Adrenal gland (tissue), 12 donors: Measurements from ENCODE around the gene AVP. TPM values are rescaled to one million over a fixed set of nuclear protein-coding genes. Genes with fewer than 3 reads are reported as not detected.

ENCODE experiments used
- DNase-seq, 7 donors: peaks; one replicate each; pipeline ENCODE4 v3.0.0-alpha.2; 2019 to 2020
- H3K27ac ChIP-seq, 5 donors: fragments of 200-600 bp; sonication (generic) in 4 of 5; 1 replicate in 3 of 5; 2 replicates in 2 of 5; pipeline versions ENCODE4 v1.5.1 to v1.8.0; 2016 to 2020; ENCODE audit warnings: mild to moderate bottlenecking in 1 of 5
- H3K27me3 ChIP-seq: fragments of 200-600 bp; 2 replicates; pipeline ENCODE4 v1.8.0; 2021
- H3K36me3 ChIP-seq, 2 donors: fragments of 200-600 bp; replicated peaks in 1 of 2; 1 replicate in 1 of 2; 2 replicates in 1 of 2; pipeline versions ENCODE4 v1.5.1 to v1.8.0; 2018 to 2022
- H3K4me1 ChIP-seq, 2 donors: fragments of 200-600 bp; replicated peaks in 1 of 2; 1 replicate in 1 of 2; 2 replicates in 1 of 2; pipeline versions ENCODE4 v1.5.1 to v1.8.0; 2018 to 2021
- H3K4me3 ChIP-seq, 4 donors: fragments of 200-600 bp; sonication (generic) in 3 of 4; one replicate each; pipeline ENCODE4 v1.5.1; 2016 to 2018
- H3K9me3 ChIP-seq, 3 donors: fragments of 200-600 bp; sonication (generic) in 1 of 3; replicated peaks in 1 of 3; 1 replicate in 2 of 3; 2 replicates in 1 of 3; pipeline versions ENCODE4 v1.5.1 to v1.8.0; 2016 to 2021
- CTCF ChIP-seq, 6 experiments: fragments of 450-650 bp in 4 of 6; fragments of 200-600 bp in 2 of 6; sonication (generic) in 1 of 6; IDR thresholded peaks; 1 replicate in 5 of 6; 2 replicates in 1 of 6; pipeline versions ENCODE4 v1.5.1 to v1.8.0; 2016 to 2021; ENCODE audit warnings: antibody characterized with exemption in 6 of 6, mild to moderate bottlenecking in 2 of 6, moderate library complexity in 1 of 6
- POLR2A ChIP-seq, 2 donors: fragments of 450-650 bp; IDR thresholded peaks; one replicate each; pipeline ENCODE4 v1.6.1; 2017; ENCODE audit warnings: antibody characterized with exemption in 2 of 2, mild to moderate bottlenecking in 2 of 2, moderate library complexity in 1 of 2
- WGBS, 4 donors: extraction: QIAGEN DNeasy Blood & Tissue Kit in 2 of 4; methylation state at CpG; one replicate each; pipeline versions ENCODE4 v1.1.5 to v1.1.7; 2013 to 2017; 5-methylcytosine and 5-hydroxymethylcytosine counted together
- intact Hi-C, 2 donors: fragments of 100-400 bp; cut with DNase I; formaldehyde crosslinking; loops; one replicate each; pipeline versions ENCODE4 v1.14.1 to v1.15.0; 2022 to 2023
- polyA plus RNA-seq, 3 donors: library from polyadenylated mRNA; stranded (reverse); fragments of 200-250 nt in 2 of 3; fragments of 350-450 nt in 1 of 3; fragmentation: Illumina TruSeq in 1 of 3; extraction: RNeasy Lipid Tissue Mini Kit (QIAGEN cat#74804) in 1 of 3; gene quantifications; one replicate each; pipeline ENCODE4 v1.2.3, GENCODE V29; 2013 to 2014
- total RNA-seq, 9 donors: library from RNA; depleted of rRNA in 4 of 9; stranded (reverse); fragments of >200 nt in 4 of 9; fragments of 120-200 nt in 1 of 9; fragmentation: NEBNext Ultra II Directional in 1 of 9; extraction: Animal tissue kit (Norgen Biotek cat#: 25700) in 1 of 9; gene quantifications; one replicate each; pipeline versions ENCODE4 v1.1.0 to v1.2.4, GENCODE V29; 2013 to 2023
- donor health status: healthy with polysubstance abuse.
- donor health status: Bipolar disorder and iron deficiency.
- donor health status: DM: yes; HTN: yes; CAD: no.
- donor health status: DM: no; HTN: no; CAD: no.
- donor health status: DM: no; HTN: no; CAD: no.
- donor health status: DM: yes; HTN: yes; CAD: no.

Gene AVP
- total and polyA plus RNA-seq, 12 donors, result 0.27 to 0.75 (median 0.64) TPM; not detected in 8

DNA sequence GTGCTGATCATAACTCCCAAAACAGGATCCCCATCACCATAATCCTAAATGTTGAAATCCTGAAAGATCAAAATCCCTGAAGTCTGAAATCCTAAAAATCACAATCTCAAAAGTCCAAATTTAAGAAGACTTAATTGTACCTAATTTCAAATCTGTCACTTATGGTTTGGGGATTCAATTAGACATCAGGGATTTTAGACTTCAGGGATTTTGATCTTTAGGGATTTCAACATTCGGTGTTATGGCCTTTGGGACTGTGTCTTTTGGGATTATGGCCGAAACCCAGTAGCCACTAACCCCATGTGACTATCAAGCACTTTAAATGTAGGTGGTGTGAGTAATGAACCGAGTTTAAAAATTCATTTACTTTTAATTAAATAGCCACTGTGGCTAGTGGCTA, 21.7 kb upstream of the AVP start:
- TF ChIP-seq POLR2A (IDR thresholded peaks at IDR 0.05) (no peak), CTCF (IDR thresholded peaks at IDR 0.05) (no peak)
- peaks cover 0 to 8% of the 10 kb centered on the region in 2 donors for H3K36me3 ChIP-seq
- WGBS, 4 donors, result 92 to 99% (median 94%) methylated on average over 3 of the region's 3 CpGs
- no peaks in the 10 kb centered on the region for H3K9me3 ChIP-seq
- peaks cover 0 to 15% of the 10 kb centered on the region in 2 donors for H3K4me1 ChIP-seq
- H3K27me3 ChIP-seq, result no peaks in the 10 kb centered on the region
- no peak overlapping the region for H3K27ac ChIP-seq
- intact Hi-C loops, result no loop called here
- no peak overlapping the region for H3K4me3 ChIP-seq
- no peak for DNase-seq

GRCh38 chr20:3105256-3106137, 21.0 kb upstream of the AVP start:
- intact Hi-C loops, result no loop called here
- 95 to 97% (median 97%) methylated on average over 16 to 18 of the region's 18 CpGs for WGBS, 4 donors
- H3K9me3 ChIP-seq, result no peaks in the 10 kb centered on the region
- no peaks in the 10 kb centered on the region for H3K27me3 ChIP-seq
- no peak overlapping the region for H3K27ac ChIP-seq
- no peak for DNase-seq
- H3K4me1 ChIP-seq, result peaks cover 0 to 15% of the 10 kb centered on the region in 2 donors
- H3K36me3 ChIP-seq, result peaks cover 0 to 8% of the 10 kb centered on the region in 2 donors
- TF ChIP-seq CTCF (IDR thresholded peaks at IDR 0.05), result no peak
- TF ChIP-seq POLR2A (IDR thresholded peaks at IDR 0.05), result no peak
- H3K4me3 ChIP-seq, result no peak overlapping the region

DNA sequence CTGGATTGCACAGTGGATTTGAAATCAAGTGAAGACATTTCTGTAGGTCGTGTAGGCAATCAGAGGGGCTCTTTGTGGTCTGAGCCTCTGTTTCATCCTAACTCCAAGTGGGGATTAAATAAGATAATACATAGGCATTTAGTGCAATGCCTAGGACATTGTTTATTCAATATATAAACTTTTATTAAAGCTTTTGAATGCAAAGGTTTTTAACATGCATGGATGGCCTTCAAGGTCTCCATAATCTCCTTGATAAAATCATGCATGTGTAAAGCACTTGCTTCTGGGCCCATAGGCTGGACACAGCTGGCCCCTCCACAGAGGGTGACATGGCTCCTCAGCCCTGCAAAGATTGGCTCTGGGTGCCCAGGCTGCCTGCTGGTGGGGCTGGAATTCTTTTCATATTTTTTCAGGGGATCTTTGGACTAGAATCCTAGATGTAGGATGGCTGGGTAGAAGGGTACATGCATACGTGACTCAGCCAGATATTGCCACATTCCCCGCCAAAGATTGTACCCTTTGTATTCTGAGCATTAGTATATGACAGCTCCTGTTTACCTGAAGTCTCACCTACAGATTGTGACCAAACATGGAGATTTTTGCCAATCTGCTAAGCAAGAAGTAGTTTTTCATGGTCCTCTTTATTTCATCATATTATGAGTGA, 19.0 kb upstream of the AVP start:
- H3K4me1 ChIP-seq, result peaks cover 0 to 9% of the 10 kb centered on the region in 2 donors
- TF ChIP-seq CTCF (IDR thresholded peaks at IDR 0.05) (no peak), POLR2A (IDR thresholded peaks at IDR 0.05) (no peak)
- H3K9me3 ChIP-seq, result no peaks in the 10 kb centered on the region
- H3K27ac ChIP-seq, result peak overlapping the region in 1 of 5 donors; percentile 79
- 67 to 93% (median 73%) methylated on average over 3 of the region's 3 CpGs for WGBS, 4 donors
- H3K36me3 ChIP-seq, result no peaks in the 10 kb centered on the region
- H3K4me3 ChIP-seq, result no peak overlapping the region
- H3K27me3 ChIP-seq, result no peaks in the 10 kb centered on the region
- intact Hi-C loops, result no loop called here
- no peak for DNase-seq

GRCh38 chr20:3102575-3103368, 18.2 kb upstream of the AVP start:
- Histone ChIP-seq H3K27ac (peak overlapping the region in 4 of 5 donors; percentile 55 to 79 (median 70)), H3K27me3 (no peaks in the 10 kb centered on the region), H3K9me3 (no peaks in the 10 kb centered on the region), H3K36me3 (no peaks in the 10 kb centered on the region), H3K4me3 (no peak overlapping the region), H3K4me1 (peaks cover 0 to 9% of the 10 kb centered on the region in 2 donors)
- TF ChIP-seq CTCF (IDR thresholded peaks at IDR 0.05) (no peak), POLR2A (IDR thresholded peaks at IDR 0.05) (peak in 1 of 2 donors; percentile 2)
- no peak for DNase-seq
- intact Hi-C loops, result no loop called here
- whole genome bisulfite sequencing, 4 donors, result 74 to 84% (median 79%) methylated on average over 13 of the region's 13 CpGs
